Measurements from ENCODE around the gene ADAT3. TPM values are rescaled to one million over a fixed set of nuclear protein-coding genes. Genes with fewer than 3 reads are reported as not detected.

Gene ADAT3
- total and polyA plus RNA-seq, 2 donors (not counting 1 experiment from before 2014, with no cell fraction given) = 5.3 to 13.4 TPM

DNA sequence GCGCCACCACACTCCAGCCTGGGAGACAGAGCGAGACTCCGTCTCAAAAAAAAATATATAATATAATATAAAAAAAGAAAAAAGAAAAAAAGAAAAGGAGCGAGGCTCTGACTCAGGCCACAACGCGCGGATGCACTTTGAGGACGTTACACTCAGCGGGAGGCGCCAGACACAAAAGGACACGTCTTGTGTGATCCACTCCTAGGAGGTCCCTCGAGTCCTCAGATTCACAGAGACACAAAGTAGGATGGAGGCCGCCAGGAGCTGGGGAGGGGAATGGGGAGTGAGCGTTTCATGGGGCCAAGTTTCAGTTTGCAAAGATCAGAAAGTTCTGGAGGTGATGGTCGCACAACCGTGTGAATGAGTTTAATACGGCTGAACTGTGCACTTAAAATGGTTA is 11.4 kb upstream of the ADAT3 start:
- Histone ChIP-seq H4K20me1 (ENCODE audit: control insufficient read depth, insufficient read depth, low read length, poor library complexity, severe bottlenecking) (no peaks in the 10 kb centered on the region), H3K4me2 (replicated peaks; ENCODE audit: low read depth, low read length, poor library complexity, severe bottlenecking) (no peak overlapping the region), H3K27me3 (replicated peaks in 1 of 4; ENCODE audit: control extremely low read depth in 1 of 4, control insufficient read depth in 3 of 4, insufficient read depth in 4 of 4, low read length in 3 of 4) (no peaks in the 10 kb centered on the region), H3K4me3 (ENCODE audit: control extremely low read depth in 1 of 5, extremely low read depth in 1 of 5, insufficient read depth in 1 of 5, low read depth in 2 of 5, low read length in 4 of 5) (no peak overlapping the region), H3K36me3 (replicated peaks in 1 of 2; ENCODE audit: control extremely low read depth in 1 of 2, control insufficient read depth in 1 of 2, extremely low read depth in 1 of 2, insufficient read depth in 2 of 2, low read length in 1 of 2) (no peaks in the 10 kb centered on the region), H2AFZ (ENCODE audit: insufficient read depth, low read depth, low read length, poor library complexity, severe bottlenecking) (no peak overlapping the region), H3K4me1 (ENCODE audit: control insufficient read depth in 2 of 2, insufficient read depth in 2 of 2, low read length in 2 of 2) (peaks cover 44 to 56% of the 10 kb centered on the region in 2 donors), H3K27ac (ENCODE audit: low read length in 2 of 2) (no peak overlapping the region), H3K9ac (ENCODE audit: low read length) (no peak overlapping the region), H3K9me3 (ENCODE audit: control extremely low read depth in 1 of 3, control insufficient read depth in 2 of 3, insufficient read depth in 1 of 3, low read length in 2 of 3) (no peaks in the 10 kb centered on the region), H3K79me2 (ENCODE audit: control insufficient read depth, insufficient read depth, low read length) (peaks cover 5% of the 10 kb centered on the region)
- TF ChIP-seq EZH2 (IDR thresholded peaks at IDR 0.05; ENCODE audit: borderline replicate concordance, insufficient read depth, low read depth, low read length, poor library complexity, severe bottlenecking) = no peak
- TF ChIP-seq, protein P1, sequence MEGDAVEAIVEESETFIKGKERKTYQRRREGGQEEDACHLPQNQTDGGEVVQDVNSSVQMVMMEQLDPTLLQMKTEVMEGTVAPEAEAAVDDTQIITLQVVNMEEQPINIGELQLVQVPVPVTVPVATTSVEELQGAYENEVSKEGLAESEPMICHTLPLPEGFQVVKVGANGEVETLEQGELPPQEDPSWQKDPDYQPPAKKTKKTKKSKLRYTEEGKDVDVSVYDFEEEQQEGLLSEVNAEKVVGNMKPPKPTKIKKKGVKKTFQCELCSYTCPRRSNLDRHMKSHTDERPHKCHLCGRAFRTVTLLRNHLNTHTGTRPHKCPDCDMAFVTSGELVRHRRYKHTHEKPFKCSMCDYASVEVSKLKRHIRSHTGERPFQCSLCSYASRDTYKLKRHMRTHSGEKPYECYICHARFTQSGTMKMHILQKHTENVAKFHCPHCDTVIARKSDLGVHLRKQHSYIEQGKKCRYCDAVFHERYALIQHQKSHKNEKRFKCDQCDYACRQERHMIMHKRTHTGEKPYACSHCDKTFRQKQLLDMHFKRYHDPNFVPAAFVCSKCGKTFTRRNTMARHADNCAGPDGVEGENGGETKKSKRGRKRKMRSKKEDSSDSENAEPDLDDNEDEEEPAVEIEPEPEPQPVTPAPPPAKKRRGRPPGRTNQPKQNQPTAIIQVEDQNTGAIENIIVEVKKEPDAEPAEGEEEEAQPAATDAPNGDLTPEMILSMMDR (IDR thresholded peaks at IDR 0.05) = no peak
- peak overlapping the region; percentile 30 for H3K4me3 Mint-ChIP-seq
- H3K9me3 Mint-ChIP-seq (ENCODE audit: insufficient read depth) = no peaks in the 10 kb centered on the region
- intact Hi-C loops (cut with micrococcal nuclease) = no loop called here
- ChIA-PET POLR2A (interaction anchor here (0.6 to 1.0 kb wide), 2 partner anchors 15 to 190 kb away, joined by 3 read pairs; no protein-coding TSS in a partner anchor), CTCF (interaction anchor here (0.9 to 1.3 kb wide), 3 partner anchors 17 to 37 kb away, joined by 3 read pairs; no protein-coding TSS in a partner anchor)
- WGBS (ENCODE audit: insufficient coverage) = 92% methylated on average over 13 of the region's 17 CpGs
- no peaks in the 10 kb centered on the region for H3K27me3 Mint-ChIP-seq
- ATAC-seq (ENCODE audit: low read depth) (no peak), DNase-seq (no peak)
- peak overlapping the region; percentile 79 for H3K27ac Mint-ChIP-seq
- peaks cover 33% of the 10 kb centered on the region for H3K4me1 Mint-ChIP-seq

DNA sequence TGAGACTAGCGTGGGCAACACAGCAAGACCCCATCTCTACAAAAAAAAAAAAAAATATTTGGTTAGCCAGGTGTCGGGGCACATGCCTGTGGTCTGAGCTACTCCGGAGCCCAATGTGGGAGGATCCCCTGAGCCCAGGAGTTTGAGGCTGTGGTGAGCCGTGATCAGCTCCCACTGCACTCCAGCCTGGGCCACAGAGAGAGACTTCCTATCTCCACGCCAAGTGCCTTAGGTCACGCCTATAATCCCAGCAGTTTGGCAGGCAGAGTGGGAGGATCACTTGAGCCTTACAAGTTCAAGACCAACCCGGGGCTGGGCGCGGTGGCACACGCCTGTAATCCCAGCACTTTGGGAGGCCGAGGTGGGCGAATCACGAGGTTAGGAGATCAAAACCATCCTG is 8.7 kb upstream of the ADAT3 start:
- 36% methylated on average over 9 of the region's 13 CpGs for WGBS (ENCODE audit: insufficient coverage)
- Mint-ChIP-seq H3K27me3 (no peaks in the 10 kb centered on the region), H3K27ac (peak overlapping the region; percentile 81), H3K4me1 (peaks cover 37% of the 10 kb centered on the region), H3K4me3 (peak overlapping the region; percentile 54), H3K9me3 (ENCODE audit: insufficient read depth) (no peaks in the 10 kb centered on the region)
- intact Hi-C loops (cut with micrococcal nuclease) = no loop called here
- DNase-seq = no peak
- Histone ChIP-seq H2AFZ (ENCODE audit: insufficient read depth, low read depth, low read length, poor library complexity, severe bottlenecking) (no peak overlapping the region), H3K27ac (ENCODE audit: low read length in 2 of 2) (peak overlapping the region; percentile 80 to 84), H3K27me3 (replicated peaks in 1 of 4; ENCODE audit: control extremely low read depth in 1 of 4, control insufficient read depth in 3 of 4, insufficient read depth in 4 of 4, low read length in 3 of 4) (no peaks in the 10 kb centered on the region), H3K9me3 (ENCODE audit: control extremely low read depth in 1 of 3, control insufficient read depth in 2 of 3, insufficient read depth in 1 of 3, low read length in 2 of 3) (no peaks in the 10 kb centered on the region), H3K79me2 (ENCODE audit: control insufficient read depth, insufficient read depth, low read length) (peaks cover 5% of the 10 kb centered on the region), H3K9ac (ENCODE audit: low read length) (peak overlapping the region; percentile 58), H3K4me1 (ENCODE audit: control insufficient read depth in 2 of 2, insufficient read depth in 2 of 2, low read length in 2 of 2) (peaks cover 44 to 56% of the 10 kb centered on the region in 2 donors), H3K36me3 (replicated peaks in 1 of 2; ENCODE audit: control extremely low read depth in 1 of 2, control insufficient read depth in 1 of 2, extremely low read depth in 1 of 2, insufficient read depth in 2 of 2, low read length in 1 of 2) (no peaks in the 10 kb centered on the region), H3K4me2 (replicated peaks; ENCODE audit: low read depth, low read length, poor library complexity, severe bottlenecking) (peak overlapping the region; percentile 65), H4K20me1 (ENCODE audit: control insufficient read depth, insufficient read depth, low read length, poor library complexity, severe bottlenecking) (no peaks in the 10 kb centered on the region), H3K4me3 (ENCODE audit: control extremely low read depth in 1 of 5, extremely low read depth in 1 of 5, insufficient read depth in 1 of 5, low read depth in 2 of 5, low read length in 4 of 5) (peak overlapping the region in 1 of 5 experiments; percentile 63)
- no peak for ATAC-seq (ENCODE audit: low read depth)
- TF ChIP-seq EZH2 (IDR thresholded peaks at IDR 0.05; ENCODE audit: borderline replicate concordance, insufficient read depth, low read depth, low read length, poor library complexity, severe bottlenecking) = no peak
- TF ChIP-seq, protein P1 (IDR thresholded peaks at IDR 0.05) = no peak
- POLR2A ChIA-PET = interaction anchor here (0.7 to 4.2 kb wide), 12 partner anchors 9 to 1366 kb away, joined by 3 to 24 read pairs (median 5); partner anchors contain the start of genes ABHD17A, ADAT3 and SCAMP4
- CTCF ChIA-PET = interaction anchor here (0.7 to 2.2 kb wide), 7 partner anchors 11 to 854 kb away, joined by 3 to 16 read pairs (median 5); partner anchors contain the start of gene ABHD17A
